ENCODE measurements around the gene FBP2. TPM values are rescaled to one million over a fixed set of nuclear protein-coding genes. Genes with fewer than 3 reads are reported as not detected.
A peak's percentile ranks its signal among the peaks of the same experiment; 100 is the strongest.

Gene FBP2
- total RNA-seq (under 1 TPM in 5 of 6 donors, not detected in 1; 0.46 to 0.95 (median 0.74) TPM), polyA plus RNA-seq (under 1 TPM; 0.47 to 0.49 TPM)

DNA sequence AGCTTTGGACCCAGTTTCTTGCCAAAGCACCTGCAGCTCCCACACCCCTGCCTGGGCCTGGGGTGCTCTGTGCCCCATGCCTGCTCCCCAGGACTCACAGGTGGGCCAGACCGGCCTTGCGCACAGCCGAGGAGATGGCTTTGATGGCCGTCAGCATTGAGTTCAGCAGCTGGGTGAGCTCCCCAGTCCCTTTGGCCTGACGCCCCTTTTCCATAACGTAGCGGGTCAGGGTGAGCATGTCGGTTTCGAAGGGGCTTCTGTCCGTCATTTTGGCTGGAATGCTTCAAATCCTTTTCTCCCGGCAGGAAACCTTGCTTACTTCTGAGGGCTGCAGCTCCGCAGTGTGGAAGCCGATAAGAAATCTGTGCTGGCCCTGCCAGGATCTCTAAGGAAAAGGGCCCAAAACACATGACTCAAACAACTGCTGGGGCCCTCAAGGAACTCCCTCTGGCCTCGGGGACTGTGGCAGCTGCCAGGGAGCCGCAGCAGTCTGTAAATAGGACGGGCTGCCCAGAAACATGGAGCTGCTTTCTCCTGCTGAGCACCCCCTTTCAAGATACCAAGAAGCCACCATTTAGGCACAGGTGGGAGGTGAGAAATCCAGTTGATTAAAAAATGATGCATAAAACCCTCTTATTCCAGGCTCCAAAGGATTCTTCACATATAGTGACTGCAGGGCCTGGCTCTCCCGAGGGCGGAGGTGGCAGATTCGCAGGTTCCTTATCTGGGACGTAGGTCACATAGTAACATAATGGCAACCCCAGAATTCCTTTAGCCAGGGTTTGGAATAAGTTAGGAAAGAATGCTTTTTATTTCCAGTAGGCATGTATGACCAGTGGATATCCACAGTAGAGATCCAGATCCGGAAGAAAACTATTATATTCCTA, at the start of gene FBP2:
TSS of gene FBP2 (minus strand) at position 366 of the 887 bp plus-strand sequence. CDS start at position 268, 98 bp downstream.
- intact Hi-C loops (cut with DNase I): no loop called here
- H3K27ac ChIP-seq: peak within 1 kb of the TSS in 1 of 4 donors; percentile 5
- FAIRE-seq (no peak), ATAC-seq (peak; percentile 84 to 96 (median 92)), DNase-seq (peak in 5 of 6 donors; percentile 41 to 68 (median 42))
- TF ChIP-seq, protein P1, sequence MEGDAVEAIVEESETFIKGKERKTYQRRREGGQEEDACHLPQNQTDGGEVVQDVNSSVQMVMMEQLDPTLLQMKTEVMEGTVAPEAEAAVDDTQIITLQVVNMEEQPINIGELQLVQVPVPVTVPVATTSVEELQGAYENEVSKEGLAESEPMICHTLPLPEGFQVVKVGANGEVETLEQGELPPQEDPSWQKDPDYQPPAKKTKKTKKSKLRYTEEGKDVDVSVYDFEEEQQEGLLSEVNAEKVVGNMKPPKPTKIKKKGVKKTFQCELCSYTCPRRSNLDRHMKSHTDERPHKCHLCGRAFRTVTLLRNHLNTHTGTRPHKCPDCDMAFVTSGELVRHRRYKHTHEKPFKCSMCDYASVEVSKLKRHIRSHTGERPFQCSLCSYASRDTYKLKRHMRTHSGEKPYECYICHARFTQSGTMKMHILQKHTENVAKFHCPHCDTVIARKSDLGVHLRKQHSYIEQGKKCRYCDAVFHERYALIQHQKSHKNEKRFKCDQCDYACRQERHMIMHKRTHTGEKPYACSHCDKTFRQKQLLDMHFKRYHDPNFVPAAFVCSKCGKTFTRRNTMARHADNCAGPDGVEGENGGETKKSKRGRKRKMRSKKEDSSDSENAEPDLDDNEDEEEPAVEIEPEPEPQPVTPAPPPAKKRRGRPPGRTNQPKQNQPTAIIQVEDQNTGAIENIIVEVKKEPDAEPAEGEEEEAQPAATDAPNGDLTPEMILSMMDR (IDR thresholded peaks at IDR 0.05): no peak
- no peaks in the 10 kb centered on the region for H3K27me3 ChIP-seq
- no peaks in the 10 kb centered on the region for H3K36me3 ChIP-seq
- peaks cover 0 to 4% (median 0%) of the 10 kb centered on the region in 3 donors for H3K4me1 ChIP-seq
- 43 to 57% methylated on average over 21 of the region's 21 CpGs for WGBS, 2 donors
- H3K9me3 ChIP-seq: no peaks in the 10 kb centered on the region
- no peak within 1 kb of the TSS for H3K4me3 ChIP-seq

DNA sequence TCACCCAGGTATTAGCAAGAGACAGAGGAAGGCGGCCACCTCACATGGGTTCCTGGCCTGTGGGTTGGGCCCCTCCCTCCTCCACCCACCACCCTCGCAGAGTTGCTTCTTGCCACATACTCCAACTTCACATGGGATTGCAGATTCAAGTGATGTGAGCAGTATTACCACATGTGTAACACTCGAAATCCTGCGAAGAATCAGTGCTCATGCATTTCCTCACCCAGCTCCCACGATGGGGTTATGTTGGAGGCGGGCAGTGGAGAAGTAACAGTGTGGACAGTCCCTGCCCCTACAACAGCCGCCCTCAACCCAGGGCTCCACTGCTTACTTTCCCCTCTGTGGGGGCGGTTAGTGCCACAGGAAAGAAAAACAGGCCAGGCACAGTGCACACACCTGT, 49.6 kb upstream of the FBP2 start:
- Histone ChIP-seq H3K36me3 (no peaks in the 10 kb centered on the region), H3K4me3 (no peak overlapping the region), H3K9me3 (no peaks in the 10 kb centered on the region), H3K4me1 (peaks cover 0 to 4% (median 0%) of the 10 kb centered on the region in 3 donors), H3K27me3 (no peaks in the 10 kb centered on the region), H3K27ac (no peak overlapping the region)
- 86% methylated on average over 8 of the region's 8 CpGs for WGBS, 2 donors
- TF ChIP-seq, protein P1 (IDR thresholded peaks at IDR 0.05): no peak
- FAIRE-seq: no peak
- no peak for DNase-seq
- intact Hi-C loops (cut with DNase I): no loop called here
- no peak for ATAC-seq

DNA sequence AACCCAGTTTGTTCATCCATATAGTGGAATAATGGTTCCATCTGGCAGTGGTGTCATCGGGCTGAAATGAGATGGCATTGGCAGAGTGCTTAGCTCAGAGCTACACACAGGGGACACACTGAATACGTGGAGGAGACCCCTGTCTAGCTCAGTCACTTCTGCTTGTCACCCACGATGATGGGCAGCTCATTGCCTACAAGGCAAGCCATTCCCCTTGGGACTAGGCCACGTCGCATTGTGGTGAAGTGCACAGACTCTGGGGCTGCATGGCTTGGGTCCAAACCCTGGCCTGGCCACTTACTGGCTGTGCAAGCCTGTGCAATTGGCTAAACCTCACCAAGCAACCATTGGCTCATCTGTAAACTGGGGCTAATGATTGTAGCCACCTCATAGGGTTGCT, 48.9 kb upstream of the FBP2 start:
- intact Hi-C loops (cut with DNase I): no loop called here
- Histone ChIP-seq H3K9me3 (no peaks in the 10 kb centered on the region), H3K4me3 (no peak overlapping the region), H3K27ac (no peak overlapping the region), H3K27me3 (no peaks in the 10 kb centered on the region), H3K36me3 (no peaks in the 10 kb centered on the region), H3K4me1 (peaks cover 0 to 4% (median 0%) of the 10 kb centered on the region in 3 donors)
- WGBS, 2 donors: 84 to 93% methylated on average over 5 of the region's 5 CpGs
- no peak for DNase-seq
- ATAC-seq: no peak
- no peak for FAIRE-seq
- TF ChIP-seq, protein P1 (IDR thresholded peaks at IDR 0.05): no peak

DNA sequence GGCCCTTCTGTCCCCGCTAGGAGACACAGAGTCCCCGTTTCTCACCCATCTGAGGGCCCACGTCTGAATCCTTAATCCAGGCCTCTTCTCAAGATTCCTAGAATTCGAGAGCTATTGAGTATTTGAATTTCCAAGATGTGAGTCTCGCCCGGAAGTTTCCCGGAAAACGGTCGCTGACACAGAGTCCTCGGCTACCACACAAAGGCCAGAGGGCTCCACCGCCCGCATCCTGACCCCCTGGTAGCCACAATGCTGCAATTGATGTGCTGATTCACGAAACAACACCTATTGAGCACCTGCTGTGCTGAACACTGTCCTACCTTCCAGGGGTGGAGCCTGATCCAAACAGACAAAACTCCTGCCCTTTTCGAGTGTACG, 46.4 kb upstream of the FBP2 start:
- WGBS, 2 donors: 44 to 52% methylated on average over 15 of the region's 15 CpGs
- peak in 1 of 4 donors; percentile 4 for ATAC-seq
- Histone ChIP-seq H3K9me3 (no peaks in the 10 kb centered on the region), H3K27me3 (no peaks in the 10 kb centered on the region), H3K36me3 (no peaks in the 10 kb centered on the region), H3K27ac (peak overlapping the region in 3 of 4 donors; percentile 54 to 75 (median 65)), H3K4me1 (peaks cover 0 to 4% (median 0%) of the 10 kb centered on the region in 3 donors), H3K4me3 (peak overlapping the region in 3 of 4 donors; percentile 66 to 73 (median 67))
- intact Hi-C loops (cut with DNase I): no loop called here
- DNase-seq: no peak
- TF ChIP-seq, protein P1 (IDR thresholded peaks at IDR 0.05): no peak
- FAIRE-seq: no peak
